Endothelial cell of umbilical vein (primary cell): Measurements from ENCODE around the gene FGF22. TPM values are rescaled to one million over a fixed set of nuclear protein-coding genes. Genes with fewer than 3 reads are reported as not detected.
A peak's percentile ranks its signal among the peaks of the same experiment; 100 is the strongest.

ENCODE experiments used
- BruUV-seq: library from RNA; stranded (reverse); fragments of 400-500 nt; replicated peaks from 2 replicates; lab custom pipeline; 2021; lab: Mats Ljungman, UMichigan
- CTCF ChIA-PET: fragments of 300-600, 350-600 bp; sonication (Branson Sonifier 250); formaldehyde crosslinking; loops from one replicate; lab custom pipeline; 2021; ENCODE audit warnings: antibody characterized with exemption, inconsistent platforms; lab: Charles Lee
- POLR2A ChIA-PET: fragments of 300-600, 350-600 bp; sonication (Branson Sonifier 250); formaldehyde crosslinking; loops from one replicate; lab custom pipeline; 2021; ENCODE audit warnings: antibody characterized with exemption, inconsistent platforms; lab: Charles Lee
- DNase-seq: peaks from one replicate; pipeline ENCODE4 v3.0.0-alpha.2; 2011; ENCODE audit warnings: low read depth, low spot score
- FAIRE-seq: peaks from 2 replicates; lab custom pipeline; 2011; peaks lifted over from hg19 to GRCh38; lab: Jason Lieb, UNC
- H2AFZ ChIP-seq: 2 replicates; pipeline ENCODE4 v1.6.0; 2012; ENCODE audit warnings: low read depth, low read length, control low read depth, inconsistent platforms
- H3K27ac ChIP-seq: 2 replicates; pipeline ENCODE4 v1.5.1; 2011; ENCODE audit warnings: low read depth, mild to moderate bottlenecking, control low read depth, low read length, moderate library complexity; ENCODE audit not compliant: insufficient read depth
- H3K27me3 ChIP-seq, 2 experiments: 2 replicates each; pipeline versions ENCODE4 v1.6.0 to v1.6.1; 2011; ENCODE audit warnings: low read length in 2 of 2, mixed read lengths in 1 of 2; ENCODE audit not compliant: control insufficient read depth in 2 of 2, insufficient read depth in 2 of 2
- H3K36me3 ChIP-seq, 2 experiments: 2 replicates in 1 of 2; 3 replicates in 1 of 2; pipeline ENCODE4 v1.5.1; 2011; ENCODE audit warnings: low read length in 2 of 2, mild to moderate bottlenecking in 1 of 2, moderate library complexity in 1 of 2; ENCODE audit not compliant: control insufficient read depth in 2 of 2, insufficient read depth in 2 of 2; ENCODE audit errors: extremely low read depth in 1 of 2
- H3K4me1 ChIP-seq: 3 replicates; pipeline ENCODE4 v1.5.1; 2011; ENCODE audit warnings: mild to moderate bottlenecking, low read length; ENCODE audit not compliant: control insufficient read depth, insufficient read depth; ENCODE audit errors: extremely low read depth
- H3K4me2 ChIP-seq: 2 replicates; pipeline ENCODE4 v1.6.1; 2011; ENCODE audit warnings: low read length, control low read depth, mixed read lengths; ENCODE audit not compliant: insufficient read depth
- H3K4me3 ChIP-seq, 3 experiments: fragments of 200-600 bp in 1 of 3; sonication (generic), shearing (Covaris generic) in 1 of 3; replicated peaks in 1 of 3; 2 replicates each; pipeline ENCODE4 v1.5.1; 2011 to 2016; ENCODE audit warnings: control low read depth in 3 of 3, low read length in 3 of 3, mild to moderate bottlenecking in 2 of 3, inconsistent platforms in 1 of 3, low read depth in 1 of 3, moderate library complexity in 1 of 3; ENCODE audit not compliant: insufficient read depth in 1 of 3
- H3K79me2 ChIP-seq: 2 replicates; pipeline ENCODE4 v1.6.0; 2012; ENCODE audit warnings: low read length, inconsistent platforms; ENCODE audit not compliant: control insufficient read depth, insufficient read depth
- H3K9ac ChIP-seq: replicated peaks from 2 replicates; pipeline ENCODE3; 2011; ENCODE audit warnings: low read length, control low read depth; ENCODE audit not compliant: insufficient read depth; ENCODE audit errors: extremely low read depth
- H3K9me1 ChIP-seq: replicated peaks from 3 replicates; pipeline ENCODE4 v1.6.0; 2011; ENCODE audit warnings: mild to moderate bottlenecking, low read length; ENCODE audit not compliant: control insufficient read depth, insufficient read depth; ENCODE audit errors: extremely low read depth
- H3K9me3 ChIP-seq: replicated peaks from 2 replicates; pipeline ENCODE4 v1.5.1; 2012; ENCODE audit warnings: low read length, inconsistent platforms; ENCODE audit not compliant: control insufficient read depth, insufficient read depth
- H4K20me1 ChIP-seq: replicated peaks from 2 replicates; pipeline ENCODE3; 2011; ENCODE audit warnings: mild to moderate bottlenecking, low read length; ENCODE audit not compliant: control insufficient read depth, insufficient read depth; ENCODE audit errors: extremely low read depth
- CTCF ChIP-seq, 2 donors: IDR thresholded peaks; 1 replicate in 1 of 2; 2 replicates in 1 of 2; pipeline ENCODE4 v1.5.1; 2011; ENCODE audit warnings: low read length in 2 of 2, mild to moderate bottlenecking in 2 of 2, moderate library complexity in 2 of 2, control low read depth in 1 of 2, inconsistent platforms in 1 of 2, low read depth in 1 of 2; ENCODE audit not compliant: insufficient read depth in 1 of 2; ENCODE audit errors: extremely low read depth in 1 of 2
- EZH2 ChIP-seq: IDR thresholded peaks from 2 replicates; pipeline ENCODE4 v1.6.1; 2012; ENCODE audit warnings: borderline replicate concordance, low read depth, mild to moderate bottlenecking, moderate library complexity, low read length, inconsistent platforms; ENCODE audit not compliant: severe bottlenecking
- FOS ChIP-seq: IDR thresholded peaks from 2 replicates; pipeline ENCODE4 v1.6.1; 2011; ENCODE audit warnings: mild to moderate bottlenecking, low read length, moderate library complexity, borderline replicate concordance; ENCODE audit not compliant: insufficient read depth
- GATA2 ChIP-seq: IDR thresholded peaks from 2 replicates; pipeline ENCODE4 v1.7.0; 2011; ENCODE audit warnings: low read depth, mild to moderate bottlenecking, moderate library complexity, mixed read lengths, low read length; ENCODE audit not compliant: insufficient read length, insufficient read depth
- JUN ChIP-seq: IDR thresholded peaks from 2 replicates; pipeline ENCODE4 v1.6.1; 2011; ENCODE audit warnings: borderline replicate concordance, low read depth; ENCODE audit not compliant: insufficient read length, insufficient read depth
- MYC ChIP-seq: IDR thresholded peaks from one replicate; pipeline ENCODE4 v1.6.1; 2011; ENCODE audit warnings: mild to moderate bottlenecking, low read depth, low read length
- POLR2A ChIP-seq: IDR thresholded peaks from 2 replicates; pipeline ENCODE4 v1.6.1; 2012; ENCODE audit warnings: low read depth, mild to moderate bottlenecking, control low read depth, low read length
- POLR2AphosphoS5 ChIP-seq: IDR thresholded peaks from 2 replicates; pipeline ENCODE4 v1.6.1; 2012; ENCODE audit warnings: low read depth, mild to moderate bottlenecking, control low read depth, low read length, moderate library complexity; ENCODE audit not compliant: insufficient read depth
- dilution Hi-C: fragments of 300-500 bp; cut with MboI; formaldehyde crosslinking; loops from one replicate; pipeline ENCODE4 v1.15.0; 2019; ENCODE audit warnings: low sequenced_read_pairs; ENCODE audit not compliant: extremely low pct_ligation_motif_present
- intact Hi-C: fragments of 100-400 bp; cut with micrococcal nuclease; formaldehyde crosslinking; loops from one replicate; pipeline ENCODE4 v1.10.0; 2022
- polyA plus RNA-seq, 4 experiments: library from polyadenylated mRNA; depleted of rRNA in 3 of 4; stranded (reverse) in 3 of 4; unstranded in 1 of 4; fragments of >200 nt; gene quantifications; 2 replicates each; pipeline versions ENCODE4 v1.2.1 to v1.2.3, GENCODE V29; 2011 to 2012; ENCODE audit warnings: missing spikeins in 1 of 4
- total RNA-seq: library from RNA; stranded (reverse); gene quantifications from 2 replicates; pipeline ENCODE4 v1.2.3, GENCODE V29; 2021
- TF ChIP-seq, protein P1 (sequence below): IDR thresholded peaks from 2 replicates; pipeline ENCODE4 v1.6.1; 2011; ENCODE audit not compliant: insufficient read depth, insufficient read length

Gene FGF22
- total and polyA plus RNA-seq, 2 donors (not counting 3 experiments of a cell fraction or from before 2014, with no cell fraction given): 0.07 TPM; not detected in 1

- FAIRE-seq (peak; percentile 99), DNase-seq (peak; percentile 98)
- peak within 1 kb of the TSS; percentile 91 for H2AFZ ChIP-seq
- peak within 1 kb of the TSS; percentile 74 for H3K9ac ChIP-seq
- BruUV-seq: TSS peak; percentile 36
- ChIA-PET POLR2A (interaction anchor here (0.7 kb wide), 1 partner anchor 102 kb away, joined by 3 read pairs; no protein-coding TSS in a partner anchor), CTCF (interaction anchor here (0.9 to 1.4 kb wide), 4 partner anchors 18 to 101 kb away, joined by 3 to 4 read pairs (median 3); no protein-coding TSS in a partner anchor)
- intact Hi-C loops (loop anchor here (1.0 to 2.0 kb wide), 2 partner anchors 44 to 102 kb away; partner anchors contain the start of genes CDC34 and HCN2), dilution Hi-C loops (no loop called here)
- H3K4me1 ChIP-seq: peaks cover 16% of the 10 kb centered on the region
- TF ChIP-seq MYC: no peak
- TF ChIP-seq EZH2: no peak
- TF ChIP-seq, protein P1, sequence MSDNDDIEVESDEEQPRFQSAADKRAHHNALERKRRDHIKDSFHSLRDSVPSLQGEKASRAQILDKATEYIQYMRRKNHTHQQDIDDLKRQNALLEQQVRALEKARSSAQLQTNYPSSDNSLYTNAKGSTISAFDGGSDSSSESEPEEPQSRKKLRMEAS: peak; percentile 73
- no peak for TF ChIP-seq JUN
- peak; percentile 70 for TF ChIP-seq POLR2AphosphoS5
- TF ChIP-seq GATA2: no peak
- TF ChIP-seq POLR2A: peak; percentile 58
- peak in 1 of 2 donors; percentile 13 for TF ChIP-seq CTCF (IDR thresholded peaks at IDR 0.05; ENCODE audit: extremely low read depth in 1 of 2, insufficient read depth in 1 of 2, low read depth in 1 of 2, low read length in 2 of 2)
- no peak for TF ChIP-seq FOS
- H3K36me3 ChIP-seq: peaks cover 0 to under 1% of the 10 kb centered on the region in 2 experiments
- peaks cover 13% of the 10 kb centered on the region for H3K79me2 ChIP-seq
- no peaks in the 10 kb centered on the region for H3K27me3 ChIP-seq
- no peaks in the 10 kb centered on the region for H4K20me1 ChIP-seq
- H3K27ac ChIP-seq: peak within 1 kb of the TSS; percentile 48
- H3K4me2 ChIP-seq: peak within 1 kb of the TSS; percentile 93
- no peaks in the 10 kb centered on the region for H3K9me1 ChIP-seq
- H3K4me3 ChIP-seq: peak within 1 kb of the TSS; percentile 70 to 88 (median 85)
- no peaks in the 10 kb centered on the region for H3K9me3 ChIP-seq
Measured at GRCh38 chr19:633068-633785, 6.5 kb upstream of the FGF22 start, which contains the start of gene POLRMT. TSS of gene POLRMT (minus strand) at chr19:633537. CDS start at chr19:633512, 25 bp downstream.
